Liver (tissue), 3 donors: ENCODE measurements around the gene MED15.

ENCODE experiments used
- GABPA ChIP-seq, 2 donors: IDR thresholded peaks in 1 of 2; conservative IDR thresholded peaks in 1 of 2; 2 replicates each; pipeline ENCODE4 v1.6.1; 2016; ENCODE audit warnings: antibody characterized with exemption in 2 of 2, mild to moderate bottlenecking in 1 of 2, moderate library complexity in 1 of 2
- HNF4A ChIP-seq, 2 donors: conservative IDR thresholded peaks; 2 replicates each; pipeline ENCODE4 v1.6.1; 2016; ENCODE audit warnings: antibody characterized with exemption in 2 of 2, mild to moderate bottlenecking in 2 of 2
- RXRA ChIP-seq, 2 donors: IDR thresholded peaks; 2 replicates each; pipeline ENCODE4 v1.6.1; 2017 to 2018; ENCODE audit warnings: antibody characterized with exemption in 2 of 2, mild to moderate bottlenecking in 1 of 2
- SP1 ChIP-seq: IDR thresholded peaks from 2 replicates; pipeline ENCODE4 v1.6.1; 2018; ENCODE audit warnings: antibody characterized with exemption, mild to moderate bottlenecking
- TAF1 ChIP-seq: conservative IDR thresholded peaks from 2 replicates; pipeline ENCODE4 v1.6.1; 2016; ENCODE audit warnings: antibody characterized with exemption, mild to moderate bottlenecking
- YY1 ChIP-seq: IDR thresholded peaks from 2 replicates; pipeline ENCODE4 v1.6.1; 2016; ENCODE audit warnings: antibody characterized with exemption, mild to moderate bottlenecking
- TF ChIP-seq, protein P1 (sequence below): fragments of 150-350 bp; IDR thresholded peaks from 2 replicates; pipeline ENCODE4 v1.5.1; 2017; ENCODE audit warnings: improper control_type of control experiment, low read depth, low read length; ENCODE audit not compliant: missing input control
- TF ChIP-seq, protein P2 (sequence below): IDR thresholded peaks from 2 replicates; pipeline ENCODE4 v1.6.1; 2016; ENCODE audit warnings: antibody characterized with exemption
- TF ChIP-seq, protein P3 (sequence below): IDR thresholded peaks from 2 replicates; pipeline ENCODE4 v1.6.1; 2016; ENCODE audit warnings: antibody characterized with exemption, mild to moderate bottlenecking
- donor health status: healthy.
- donor health status: healthy.

DNA sequence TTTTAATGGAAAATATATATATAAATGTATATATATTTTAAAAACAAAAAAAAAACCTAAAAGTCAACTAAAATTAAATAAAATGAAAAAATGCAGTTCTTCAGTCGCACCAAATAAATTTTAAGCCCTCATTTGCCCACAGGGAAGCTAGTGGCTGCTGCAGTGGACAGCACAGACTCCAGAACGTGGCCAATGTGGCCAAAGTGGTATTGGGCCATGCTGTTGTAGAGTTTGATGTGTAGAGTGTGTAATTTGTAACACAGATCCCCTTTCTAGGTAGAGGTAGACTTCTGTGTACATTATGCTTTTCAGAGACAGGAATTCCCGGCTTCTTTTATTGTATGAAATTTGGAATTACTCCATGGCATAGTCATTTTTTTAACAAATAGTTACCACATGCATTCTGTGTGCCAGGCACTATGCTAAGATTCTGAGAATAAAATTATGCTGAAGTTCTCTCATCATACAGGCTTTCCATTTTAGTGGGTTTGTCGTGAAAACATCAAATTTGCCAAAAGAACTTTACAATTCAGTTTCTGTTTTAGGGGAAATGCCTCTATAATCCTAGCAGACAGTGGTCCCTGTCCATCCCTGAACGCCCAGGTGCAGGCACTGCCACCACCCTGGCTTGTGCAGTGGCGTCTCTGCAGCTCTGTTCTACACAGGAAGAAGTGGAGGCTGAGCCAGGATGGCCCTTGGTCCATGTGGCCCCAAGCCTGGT lies 68.5 kb downstream of the MED15 start:
- TF ChIP-seq, protein P1, sequence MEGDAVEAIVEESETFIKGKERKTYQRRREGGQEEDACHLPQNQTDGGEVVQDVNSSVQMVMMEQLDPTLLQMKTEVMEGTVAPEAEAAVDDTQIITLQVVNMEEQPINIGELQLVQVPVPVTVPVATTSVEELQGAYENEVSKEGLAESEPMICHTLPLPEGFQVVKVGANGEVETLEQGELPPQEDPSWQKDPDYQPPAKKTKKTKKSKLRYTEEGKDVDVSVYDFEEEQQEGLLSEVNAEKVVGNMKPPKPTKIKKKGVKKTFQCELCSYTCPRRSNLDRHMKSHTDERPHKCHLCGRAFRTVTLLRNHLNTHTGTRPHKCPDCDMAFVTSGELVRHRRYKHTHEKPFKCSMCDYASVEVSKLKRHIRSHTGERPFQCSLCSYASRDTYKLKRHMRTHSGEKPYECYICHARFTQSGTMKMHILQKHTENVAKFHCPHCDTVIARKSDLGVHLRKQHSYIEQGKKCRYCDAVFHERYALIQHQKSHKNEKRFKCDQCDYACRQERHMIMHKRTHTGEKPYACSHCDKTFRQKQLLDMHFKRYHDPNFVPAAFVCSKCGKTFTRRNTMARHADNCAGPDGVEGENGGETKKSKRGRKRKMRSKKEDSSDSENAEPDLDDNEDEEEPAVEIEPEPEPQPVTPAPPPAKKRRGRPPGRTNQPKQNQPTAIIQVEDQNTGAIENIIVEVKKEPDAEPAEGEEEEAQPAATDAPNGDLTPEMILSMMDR = no peak
- no peak for TF ChIP-seq GABPA (IDR thresholded peaks at IDR 0.05 in 1 of 2, conservative IDR thresholded peaks at IDR 0.05 in 1 of 2)
- TF ChIP-seq, protein P2, sequence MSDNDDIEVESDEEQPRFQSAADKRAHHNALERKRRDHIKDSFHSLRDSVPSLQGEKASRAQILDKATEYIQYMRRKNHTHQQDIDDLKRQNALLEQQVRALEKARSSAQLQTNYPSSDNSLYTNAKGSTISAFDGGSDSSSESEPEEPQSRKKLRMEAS = no peak
- no peak for TF ChIP-seq TAF1
- no peak for TF ChIP-seq RXRA (IDR thresholded peaks at IDR 0.05)
- no peak for TF ChIP-seq SP1
- no peak for TF ChIP-seq HNF4A (conservative IDR thresholded peaks at IDR 0.05)
- TF ChIP-seq, protein P3, sequence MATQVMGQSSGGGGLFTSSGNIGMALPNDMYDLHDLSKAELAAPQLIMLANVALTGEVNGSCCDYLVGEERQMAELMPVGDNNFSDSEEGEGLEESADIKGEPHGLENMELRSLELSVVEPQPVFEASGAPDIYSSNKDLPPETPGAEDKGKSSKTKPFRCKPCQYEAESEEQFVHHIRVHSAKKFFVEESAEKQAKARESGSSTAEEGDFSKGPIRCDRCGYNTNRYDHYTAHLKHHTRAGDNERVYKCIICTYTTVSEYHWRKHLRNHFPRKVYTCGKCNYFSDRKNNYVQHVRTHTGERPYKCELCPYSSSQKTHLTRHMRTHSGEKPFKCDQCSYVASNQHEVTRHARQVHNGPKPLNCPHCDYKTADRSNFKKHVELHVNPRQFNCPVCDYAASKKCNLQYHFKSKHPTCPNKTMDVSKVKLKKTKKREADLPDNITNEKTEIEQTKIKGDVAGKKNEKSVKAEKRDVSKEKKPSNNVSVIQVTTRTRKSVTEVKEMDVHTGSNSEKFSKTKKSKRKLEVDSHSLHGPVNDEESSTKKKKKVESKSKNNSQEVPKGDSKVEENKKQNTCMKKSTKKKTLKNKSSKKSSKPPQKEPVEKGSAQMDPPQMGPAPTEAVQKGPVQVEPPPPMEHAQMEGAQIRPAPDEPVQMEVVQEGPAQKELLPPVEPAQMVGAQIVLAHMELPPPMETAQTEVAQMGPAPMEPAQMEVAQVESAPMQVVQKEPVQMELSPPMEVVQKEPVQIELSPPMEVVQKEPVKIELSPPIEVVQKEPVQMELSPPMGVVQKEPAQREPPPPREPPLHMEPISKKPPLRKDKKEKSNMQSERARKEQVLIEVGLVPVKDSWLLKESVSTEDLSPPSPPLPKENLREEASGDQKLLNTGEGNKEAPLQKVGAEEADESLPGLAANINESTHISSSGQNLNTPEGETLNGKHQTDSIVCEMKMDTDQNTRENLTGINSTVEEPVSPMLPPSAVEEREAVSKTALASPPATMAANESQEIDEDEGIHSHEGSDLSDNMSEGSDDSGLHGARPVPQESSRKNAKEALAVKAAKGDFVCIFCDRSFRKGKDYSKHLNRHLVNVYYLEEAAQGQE = no peak
- no peak for TF ChIP-seq YY1
